ENCODE measurements around the gene CD40. TPM values are rescaled to one million over a fixed set of nuclear protein-coding genes. Genes with fewer than 3 reads are reported as not detected.

Gene CD40
- total and polyA plus RNA-seq, 2 of the 4 experiments (the other 2 are of a cell fraction), result 0.36 to 0.92 TPM

- WGBS, 2 experiments (ENCODE audit: extremely low coverage in 2 of 2, insufficient read length in 1 of 2), result no CpG with 5 or more reads among the region's 5 CpGs
Observed at GRCh38 chr20:46137816-46138215, 19.7 kb downstream of the CD40 start.

More at GRCh38 chr20:46137816-46138215, 19.7 kb downstream of the CD40 start:
- Histone ChIP-seq H2AK9ac (replicated peaks; ENCODE audit: low read depth, low read length, poor library complexity) (no peak overlapping the region), H2BK15ac (ENCODE audit: low read depth, low read length) (no peak overlapping the region), H2BK120ac (ENCODE audit: low read depth, low read length) (no peak overlapping the region), H4K5ac (ENCODE audit: low read depth, low read length) (no peak overlapping the region), H2AFZ (replicated peaks; ENCODE audit: low read length, poor library complexity) (no peak overlapping the region), H3K56ac (ENCODE audit: extremely low read depth, insufficient read depth, low read length) (no peak overlapping the region), H3K36me3 (ENCODE audit: control insufficient read depth, insufficient read depth, low read length) (no peaks in the 10 kb centered on the region), H2AK5ac (ENCODE audit: low read depth, low read length) (no peak overlapping the region), H3K23ac (ENCODE audit: low read depth, low read length) (no peak overlapping the region), H3K9ac (ENCODE audit: low read depth, low read length) (no peak overlapping the region), H3K4me1 (ENCODE audit: control insufficient read depth, insufficient read depth, low read length) (no peaks in the 10 kb centered on the region), H2BK5ac (ENCODE audit: low read depth, low read length, poor library complexity, severe bottlenecking) (no peak overlapping the region), H3K9me1 (ENCODE audit: insufficient read depth, low read length) (no peaks in the 10 kb centered on the region), H3K4me2 (ENCODE audit: low read depth, low read length) (no peak overlapping the region), H3K9me3 (ENCODE audit: control insufficient read depth, insufficient read depth, low read length) (no peaks in the 10 kb centered on the region), H2BK20ac (ENCODE audit: low read depth, low read length) (no peak overlapping the region), H3K18ac (ENCODE audit: low read depth, low read length) (no peak overlapping the region), H4K20me1 (ENCODE audit: insufficient read depth, low read length) (no peaks in the 10 kb centered on the region), H3K27me3 (ENCODE audit: control insufficient read depth, insufficient read depth, low read length) (peaks cover 52% of the 10 kb centered on the region), H4K8ac (ENCODE audit: low read depth in 2 of 2, low read length in 2 of 2) (no peak overlapping the region), H3K14ac (replicated peaks; ENCODE audit: low read depth, low read length) (no peak overlapping the region), H3K4ac (ENCODE audit: low read depth, low read length) (no peak overlapping the region), H3K79me1 (ENCODE audit: low read depth in 1 of 2, low read length in 2 of 2) (no peaks in the 10 kb centered on the region), H4K91ac (ENCODE audit: insufficient read depth, low read depth, low read length) (no peak overlapping the region), H3K27ac (ENCODE audit: insufficient read depth, low read length) (no peak overlapping the region), H3K4me3 (ENCODE audit: insufficient read depth, low read depth, low read length) (no peak overlapping the region)
- POLR2A ChIA-PET (ENCODE audit: unreplicated experiment), result no interaction called here
- CTCF ChIA-PET, result no interaction called here
- dilution Hi-C loops (cut with HindIII; ENCODE audit: low sequenced_read_pairs, unreplicated experiment), result no loop called here
- BruUV-seq (replicated peaks), result no TSS peak
- TF ChIP-seq FOS (IDR thresholded peaks at IDR 0.05; ENCODE audit: low read depth, low read length) (no peak), CHD1 (IDR thresholded peaks at IDR 0.05; ENCODE audit: low read depth, low read length) (no peak), POLR2A (IDR thresholded peaks at IDR 0.05; ENCODE audit: low read depth, low read length) (no peak), USF2 (IDR thresholded peaks at IDR 0.05; ENCODE audit: low read depth, low read length) (no peak), MAFK (IDR thresholded peaks at IDR 0.05; ENCODE audit: low read depth, low read length) (no peak), NFE2L2 (IDR thresholded peaks at IDR 0.05; ENCODE audit: low read depth, low read length) (no peak), MXI1 (IDR thresholded peaks at IDR 0.05; ENCODE audit: borderline replicate concordance, low read depth, low read length) (no peak), ELK1 (IDR thresholded peaks at IDR 0.05; ENCODE audit: borderline replicate concordance, low read depth, low read length) (no peak), CTCF (conservative IDR thresholded peaks at IDR 0.05; ENCODE audit: low read depth, low read length) (no peak), MAZ (IDR thresholded peaks at IDR 0.05; ENCODE audit: borderline replicate concordance, low read depth, low read length) (no peak), SMC3 (IDR thresholded peaks at IDR 0.05; ENCODE audit: low read depth, low read length) (no peak)
- intact Hi-C loops (cut with micrococcal nuclease), result no loop called here
- ATAC-seq (ENCODE audit: low read depth), result no peak
- in situ Hi-C loops (cut with MboI; ENCODE audit: low sequenced_read_pairs), result no loop called here
- DNase-seq, result no peak

Data from IMR-90 (cell line).